ENCODE results near the gene CALCR. TPM values are rescaled to one million over a fixed set of nuclear protein-coding genes. Genes with fewer than 3 reads are reported as not detected.
"Not testable (repeated sequence)": the region's sequence is repeated elsewhere in the genome, so short reads cannot be mapped to it uniquely, and the experiment has no call there.

Gene CALCR
- total RNA-seq, 2 experiments from 2014 or later: not detected

DNA sequence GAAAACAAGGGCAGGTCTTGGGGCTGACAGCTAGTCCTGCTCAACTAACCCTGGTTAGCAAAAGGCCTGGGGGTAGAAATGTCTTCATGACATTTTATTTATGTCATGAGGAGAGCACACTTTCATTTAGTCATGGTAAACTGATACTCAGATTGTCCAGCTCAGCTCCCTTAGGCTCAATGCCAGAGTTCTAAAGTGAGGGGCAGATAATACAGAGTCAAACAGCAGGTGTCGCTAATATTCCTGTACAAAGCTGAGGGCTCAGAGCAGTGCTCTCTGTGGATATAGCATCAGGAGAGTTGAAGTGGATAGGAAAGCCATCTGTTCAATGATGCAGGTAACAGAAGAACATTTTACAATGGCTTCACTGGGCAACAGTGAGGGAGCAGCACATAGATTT is 26.8 kb upstream of the CALCR start:
- no peak for TF ChIP-seq EZH2phosphoT487 (IDR thresholded peaks at IDR 0.05; ENCODE audit: borderline replicate concordance, low read depth, low read length)
- 0 out of 2 replicates have a peak, but pooled peaks have one; percentile 14 for TF ChIP-seq CTCF (conservative IDR thresholded peaks at IDR 0.05; ENCODE audit: low read length)
- H3K9me2 ChIP-seq (ENCODE audit: insufficient read depth, low read length): no peaks in the 10 kb centered on the region
- H4K20me1 ChIP-seq (ENCODE audit: insufficient read depth, low read length): no peaks in the 10 kb centered on the region
- H3K79me2 ChIP-seq (ENCODE audit: insufficient read depth, low read depth, low read length): no peaks in the 10 kb centered on the region
- no peaks in the 10 kb centered on the region for H3K9me3 ChIP-seq (ENCODE audit: low read length)
- no peak overlapping the region for H3K4me3 ChIP-seq (ENCODE audit: low read depth, low read length, poor library complexity, severe bottlenecking)
- ChIA-PET CTCF (ENCODE audit: unreplicated experiment) (no interaction called here), POLR2A (interaction anchor here (0.8 kb wide), 1 partner anchor 31 kb away, joined by 3 read pairs; no protein-coding TSS in a partner anchor)
- no peaks in the 10 kb centered on the region for H3K36me3 ChIP-seq (ENCODE audit: insufficient read depth, low read length)
- H3K27ac ChIP-seq (ENCODE audit: low read depth, low read length, poor library complexity, severe bottlenecking): no peak overlapping the region
- H3K4me2 ChIP-seq (ENCODE audit: low read length): no peak overlapping the region
- intact Hi-C loops (cut with micrococcal nuclease; ENCODE audit: unreplicated experiment): no loop called here
- DNase-seq (ENCODE audit: low spot score): no peak
- no peaks in the 10 kb centered on the region for H3K4me1 ChIP-seq (ENCODE audit: insufficient read depth, low read length, poor library complexity, severe bottlenecking)
- H2AFZ ChIP-seq (ENCODE audit: low read length): no peak overlapping the region
- no TSS peak for BruUV-seq (replicated peaks)

DNA sequence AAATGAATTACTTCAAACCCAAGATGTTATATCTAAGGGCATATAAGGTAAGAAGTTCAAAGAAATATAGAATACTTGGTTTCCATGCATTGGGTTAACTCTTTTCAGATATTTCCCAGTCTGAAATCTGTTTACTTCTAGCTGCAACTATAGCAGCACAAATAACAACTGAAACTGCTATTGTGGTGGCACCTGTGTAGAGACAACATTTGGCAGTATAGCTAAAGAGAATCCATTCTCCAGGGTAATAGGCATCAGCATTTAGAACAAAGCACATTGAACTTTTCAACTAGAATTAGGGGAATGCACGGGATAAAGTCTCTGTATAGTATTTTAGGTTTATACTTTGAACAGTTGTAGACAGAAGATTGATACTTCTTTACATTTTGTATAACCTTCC is 19.7 kb upstream of the CALCR start:
- intact Hi-C loops (cut with micrococcal nuclease; ENCODE audit: unreplicated experiment): no loop called here
- Histone ChIP-seq H3K79me2 (ENCODE audit: insufficient read depth, low read depth, low read length) (no peaks in the 10 kb centered on the region), H2AFZ (ENCODE audit: low read length) (no peak overlapping the region), H3K36me3 (ENCODE audit: insufficient read depth, low read length) (no peaks in the 10 kb centered on the region), H3K4me3 (ENCODE audit: low read depth, low read length, poor library complexity, severe bottlenecking) (no peak overlapping the region), H3K9me2 (ENCODE audit: insufficient read depth, low read length) (no peaks in the 10 kb centered on the region), H3K9me3 (ENCODE audit: low read length) (no peaks in the 10 kb centered on the region), H3K4me2 (ENCODE audit: low read length) (no peak overlapping the region), H3K4me1 (ENCODE audit: insufficient read depth, low read length, poor library complexity, severe bottlenecking) (no peaks in the 10 kb centered on the region), H3K27ac (ENCODE audit: low read depth, low read length, poor library complexity, severe bottlenecking) (no peak overlapping the region), H4K20me1 (ENCODE audit: insufficient read depth, low read length) (no peaks in the 10 kb centered on the region)
- no peak for DNase-seq (ENCODE audit: low spot score)
- CTCF ChIA-PET (ENCODE audit: unreplicated experiment): no interaction called here
- BruUV-seq (replicated peaks): no TSS peak
- POLR2A ChIA-PET: no interaction called here
- TF ChIP-seq EZH2phosphoT487 (IDR thresholded peaks at IDR 0.05; ENCODE audit: borderline replicate concordance, low read depth, low read length): no peak
- no peak for TF ChIP-seq CTCF (conservative IDR thresholded peaks at IDR 0.05; ENCODE audit: low read length)

GRCh38 chr7:93592588-93593266 is 18.2 kb upstream of the CALCR start:
- H3K9me3 ChIP-seq (ENCODE audit: low read length): no peaks in the 10 kb centered on the region
- no peaks in the 10 kb centered on the region for H3K36me3 ChIP-seq (ENCODE audit: insufficient read depth, low read length)
- no TSS peak for BruUV-seq (replicated peaks)
- TF ChIP-seq EZH2phosphoT487 (IDR thresholded peaks at IDR 0.05; ENCODE audit: borderline replicate concordance, low read depth, low read length): no peak
- no peak for TF ChIP-seq CTCF (conservative IDR thresholded peaks at IDR 0.05; ENCODE audit: low read length)
- H4K20me1 ChIP-seq (ENCODE audit: insufficient read depth, low read length): no peaks in the 10 kb centered on the region
- POLR2A ChIA-PET: interaction anchor here (0.6 kb wide), 1 partner anchor 869 kb away, joined by 3 read pairs; no protein-coding TSS in a partner anchor
- CTCF ChIA-PET (ENCODE audit: unreplicated experiment): no interaction called here
- H3K4me3 ChIP-seq (ENCODE audit: low read depth, low read length, poor library complexity, severe bottlenecking): no peak overlapping the region
- no peak overlapping the region for H2AFZ ChIP-seq (ENCODE audit: low read length)
- no peaks in the 10 kb centered on the region for H3K4me1 ChIP-seq (ENCODE audit: insufficient read depth, low read length, poor library complexity, severe bottlenecking)
- no peak for DNase-seq (ENCODE audit: low spot score)
- intact Hi-C loops (cut with micrococcal nuclease; ENCODE audit: unreplicated experiment): no loop called here
- no peak overlapping the region for H3K27ac ChIP-seq (ENCODE audit: low read depth, low read length, poor library complexity, severe bottlenecking)
- H3K4me2 ChIP-seq (ENCODE audit: low read length): no peak overlapping the region
- H3K79me2 ChIP-seq (ENCODE audit: insufficient read depth, low read depth, low read length): no peaks in the 10 kb centered on the region
- H3K9me2 ChIP-seq (ENCODE audit: insufficient read depth, low read length): no peaks in the 10 kb centered on the region

- H3K36me3 ChIP-seq (ENCODE audit: insufficient read depth, low read length); H4K20me1 ChIP-seq (ENCODE audit: insufficient read depth, low read length); POLR2A ChIA-PET; CTCF ChIA-PET (ENCODE audit: unreplicated experiment); H3K79me2 ChIP-seq (ENCODE audit: insufficient read depth, low read depth, low read length); H3K27ac ChIP-seq (ENCODE audit: low read depth, low read length, poor library complexity, severe bottlenecking); H3K4me1 ChIP-seq (ENCODE audit: insufficient read depth, low read length, poor library complexity, severe bottlenecking); DNase-seq (ENCODE audit: low spot score); H3K4me2 ChIP-seq (ENCODE audit: low read length); H3K9me2 ChIP-seq (ENCODE audit: insufficient read depth, low read length); intact Hi-C loops (cut with micrococcal nuclease; ENCODE audit: unreplicated experiment); BruUV-seq (replicated peaks); H2AFZ ChIP-seq (ENCODE audit: low read length); H3K4me3 ChIP-seq (ENCODE audit: low read depth, low read length, poor library complexity, severe bottlenecking); H3K9me3 ChIP-seq (ENCODE audit: low read length): not testable (repeated sequence)
Measured at GRCh38 chr7:93591224-93592050, 16.9 kb upstream of the CALCR start.
